Fibroblast of pulmonary artery (primary cell): Measurements from ENCODE around the gene BAHCC1.
"Not testable (repeated sequence)": the region's sequence is repeated elsewhere in the genome, so short reads cannot be mapped to it uniquely, and the experiment has no call there.

Experiments
- DNase-seq: peaks from one replicate; pipeline ENCODE4 v3.0.0-alpha.2; 2010; ENCODE audit warnings: low read depth
- H3K4me3 ChIP-seq: replicated peaks from 2 replicates; pipeline ENCODE4 v1.5.1; 2011; ENCODE audit warnings: low read depth, mild to moderate bottlenecking, control low read depth, low read length, moderate library complexity
- TF ChIP-seq, protein P1 (sequence below): IDR thresholded peaks from 2 replicates; pipeline ENCODE4 v1.5.1; 2011; ENCODE audit warnings: mild to moderate bottlenecking, control low read depth, low read length, inconsistent platforms; ENCODE audit errors: missing control alignments

BAHCC1 gene

DNA sequence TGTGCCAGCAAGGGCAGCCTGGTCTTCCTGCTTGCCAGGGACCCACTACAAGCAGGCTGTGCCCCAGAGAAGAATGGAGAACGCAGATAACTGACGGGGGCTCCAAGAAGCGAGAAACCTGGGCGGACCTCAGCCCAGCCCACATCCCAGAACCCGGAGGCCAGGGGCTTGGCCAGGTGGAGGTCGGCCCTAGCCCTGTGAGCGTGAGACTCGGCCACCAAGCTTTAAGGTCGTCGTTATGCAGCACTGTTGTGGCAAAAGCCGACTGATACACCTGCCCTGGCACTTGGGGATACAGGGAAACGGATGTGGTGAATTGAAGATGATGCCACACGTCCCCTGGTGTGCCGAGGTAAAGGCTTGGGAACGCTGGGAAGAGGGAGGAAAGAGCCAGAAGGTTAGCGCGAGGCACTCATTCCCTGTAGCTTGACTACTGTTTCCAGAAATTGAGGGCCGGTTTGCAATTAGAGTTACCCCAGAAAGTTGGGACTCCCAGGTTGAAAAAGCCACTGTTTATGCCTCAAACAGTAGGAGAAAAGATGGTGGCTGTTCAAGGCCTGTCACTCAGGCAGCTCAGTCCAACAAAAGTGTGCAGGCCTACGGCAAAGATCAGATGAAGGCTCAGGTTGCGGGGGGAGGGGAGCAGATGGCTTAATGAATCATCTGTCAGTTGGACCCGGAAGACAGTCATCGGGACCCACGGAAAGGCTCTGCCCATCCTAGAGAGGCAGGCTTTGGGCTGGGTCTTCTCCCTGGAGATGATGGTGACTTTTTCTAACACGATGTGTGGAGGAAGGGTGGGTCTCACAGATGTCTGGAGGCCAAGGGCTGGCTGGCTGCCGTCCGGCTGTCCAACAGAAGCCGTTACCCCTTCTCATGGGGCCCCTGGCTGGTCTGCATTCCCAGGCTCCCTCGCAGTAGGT, 45.6 kb upstream of the BAHCC1 start:
- TF ChIP-seq, protein P1, sequence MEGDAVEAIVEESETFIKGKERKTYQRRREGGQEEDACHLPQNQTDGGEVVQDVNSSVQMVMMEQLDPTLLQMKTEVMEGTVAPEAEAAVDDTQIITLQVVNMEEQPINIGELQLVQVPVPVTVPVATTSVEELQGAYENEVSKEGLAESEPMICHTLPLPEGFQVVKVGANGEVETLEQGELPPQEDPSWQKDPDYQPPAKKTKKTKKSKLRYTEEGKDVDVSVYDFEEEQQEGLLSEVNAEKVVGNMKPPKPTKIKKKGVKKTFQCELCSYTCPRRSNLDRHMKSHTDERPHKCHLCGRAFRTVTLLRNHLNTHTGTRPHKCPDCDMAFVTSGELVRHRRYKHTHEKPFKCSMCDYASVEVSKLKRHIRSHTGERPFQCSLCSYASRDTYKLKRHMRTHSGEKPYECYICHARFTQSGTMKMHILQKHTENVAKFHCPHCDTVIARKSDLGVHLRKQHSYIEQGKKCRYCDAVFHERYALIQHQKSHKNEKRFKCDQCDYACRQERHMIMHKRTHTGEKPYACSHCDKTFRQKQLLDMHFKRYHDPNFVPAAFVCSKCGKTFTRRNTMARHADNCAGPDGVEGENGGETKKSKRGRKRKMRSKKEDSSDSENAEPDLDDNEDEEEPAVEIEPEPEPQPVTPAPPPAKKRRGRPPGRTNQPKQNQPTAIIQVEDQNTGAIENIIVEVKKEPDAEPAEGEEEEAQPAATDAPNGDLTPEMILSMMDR, result no peak
- DNase-seq, result peak; percentile 31
- no peak overlapping the region for H3K4me3 ChIP-seq

DNA sequence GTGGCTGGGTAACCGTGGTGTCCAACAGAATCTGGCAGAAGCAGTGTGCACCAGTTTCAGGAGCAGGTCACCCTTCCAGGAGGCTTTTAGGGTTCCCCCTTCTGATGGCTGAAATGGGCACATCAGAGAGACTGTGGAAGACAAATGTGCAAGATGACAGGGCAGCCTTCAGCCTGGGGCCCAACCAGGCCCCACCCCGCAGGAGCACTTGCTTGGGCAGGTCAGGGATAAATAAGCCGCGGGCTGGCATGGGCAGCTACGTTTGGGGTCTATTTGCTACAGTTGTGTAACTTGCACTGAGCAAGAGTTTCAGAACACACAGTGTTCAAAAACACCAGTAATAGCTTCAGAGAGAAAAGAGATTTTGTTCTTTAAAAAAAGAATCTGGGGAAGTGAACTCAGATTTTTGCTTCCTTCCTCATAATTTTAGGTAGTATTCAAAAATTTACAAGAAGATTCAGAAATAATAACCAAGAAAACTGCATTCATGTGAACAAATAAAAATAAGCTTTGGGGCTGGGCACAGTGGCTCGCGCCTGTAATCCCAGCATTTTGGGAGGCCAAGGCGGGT, 44.9 kb upstream of the BAHCC1 start:
- no peak for DNase-seq
- TF ChIP-seq, protein P1, result no peak
- no peak overlapping the region for H3K4me3 ChIP-seq

DNA sequence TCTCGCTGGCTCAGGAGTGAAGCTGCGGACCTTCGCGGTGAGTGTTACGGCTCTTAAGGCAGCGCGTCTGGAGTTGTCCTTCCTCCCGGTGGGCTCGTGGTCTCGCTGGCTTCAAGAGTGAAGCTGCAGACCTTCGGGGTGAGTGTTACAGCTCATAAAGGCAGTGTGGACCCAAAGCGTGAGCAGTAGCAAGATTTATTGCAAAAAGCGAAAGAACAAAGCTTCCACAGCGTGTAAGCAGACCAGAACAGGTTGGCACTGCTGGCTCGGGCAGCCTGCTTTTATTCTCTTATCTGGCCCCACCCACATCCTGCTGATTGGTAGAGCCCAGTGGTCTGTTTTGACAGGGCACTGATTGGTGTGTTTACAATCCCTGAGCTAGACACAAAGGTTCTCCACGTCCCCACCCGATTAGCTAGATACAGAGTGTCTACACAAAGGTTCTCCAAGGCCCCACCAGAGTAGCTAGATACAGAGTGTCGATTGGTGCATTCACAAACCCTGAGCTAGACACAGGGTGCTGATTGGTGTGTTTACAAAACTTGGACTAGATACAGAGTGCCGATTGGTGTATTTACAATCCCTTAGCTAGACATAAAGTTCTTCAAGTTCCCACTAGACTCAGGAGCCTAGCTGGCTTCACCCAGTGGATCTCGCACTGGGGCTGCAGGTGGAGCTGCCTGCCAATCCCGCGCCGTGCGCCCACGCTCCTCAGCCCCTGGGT, 43.8 kb upstream of the BAHCC1 start:
- H3K4me3 ChIP-seq, DNase-seq: not testable (repeated sequence)

DNA sequence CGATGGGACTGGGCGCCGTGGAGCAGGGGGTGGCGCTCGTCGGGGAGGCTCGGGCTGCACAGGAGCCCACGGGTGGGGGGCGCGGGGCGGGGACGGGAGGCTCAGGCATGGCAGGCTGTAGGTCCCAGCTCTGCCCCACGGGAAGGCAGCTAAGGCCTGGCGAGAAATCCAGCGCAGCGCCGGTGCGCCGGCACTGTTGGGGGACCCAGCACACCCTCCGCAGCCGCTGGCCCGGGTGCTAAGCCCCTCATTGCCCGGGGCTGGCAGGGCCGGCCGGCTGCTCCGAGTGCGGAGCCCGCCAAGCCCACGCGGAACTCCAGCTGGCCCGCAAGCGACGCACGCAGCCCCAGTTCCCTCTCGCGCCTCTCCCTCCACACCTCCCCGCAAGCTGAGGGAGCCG, 43.2 kb upstream of the BAHCC1 start:
- not testable (repeated sequence) for DNase-seq, H3K4me3 ChIP-seq

DNA sequence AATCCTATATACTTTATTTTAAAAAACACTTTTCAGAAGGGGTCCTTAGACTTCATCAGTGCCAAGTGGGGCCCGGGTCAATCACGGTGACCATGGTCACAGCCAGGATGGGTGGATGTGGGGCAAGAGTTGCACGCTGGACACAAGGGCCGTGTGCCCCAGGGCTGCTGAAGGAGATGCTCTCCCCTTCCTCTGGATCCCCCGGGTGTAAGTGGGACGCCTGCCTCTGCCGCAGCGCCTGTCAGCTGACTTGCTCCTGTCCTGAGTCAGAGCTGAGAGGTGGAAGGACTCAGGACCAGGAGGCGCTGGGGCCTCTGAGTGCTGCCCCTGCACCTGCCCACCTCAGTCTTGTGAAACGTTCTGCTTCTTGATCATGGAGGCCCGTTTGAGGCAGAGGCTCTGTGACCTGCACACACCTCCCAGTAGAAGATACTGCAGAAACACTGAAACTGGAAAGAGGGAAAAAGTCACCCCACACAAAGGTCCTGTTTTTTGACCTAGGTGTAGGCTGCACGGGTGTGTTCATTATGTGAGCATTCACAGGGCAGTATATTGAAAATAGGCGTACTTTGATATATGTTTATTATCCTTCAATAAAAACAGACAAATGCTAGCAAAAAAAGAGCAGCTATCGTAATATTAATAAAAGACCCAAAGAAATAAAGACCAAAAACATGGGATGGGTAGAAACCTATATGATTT, 40.9 kb upstream of the BAHCC1 start:
- H3K4me3 ChIP-seq, result no peak overlapping the region
- DNase-seq, result no peak
- TF ChIP-seq, protein P1, result no peak

DNA sequence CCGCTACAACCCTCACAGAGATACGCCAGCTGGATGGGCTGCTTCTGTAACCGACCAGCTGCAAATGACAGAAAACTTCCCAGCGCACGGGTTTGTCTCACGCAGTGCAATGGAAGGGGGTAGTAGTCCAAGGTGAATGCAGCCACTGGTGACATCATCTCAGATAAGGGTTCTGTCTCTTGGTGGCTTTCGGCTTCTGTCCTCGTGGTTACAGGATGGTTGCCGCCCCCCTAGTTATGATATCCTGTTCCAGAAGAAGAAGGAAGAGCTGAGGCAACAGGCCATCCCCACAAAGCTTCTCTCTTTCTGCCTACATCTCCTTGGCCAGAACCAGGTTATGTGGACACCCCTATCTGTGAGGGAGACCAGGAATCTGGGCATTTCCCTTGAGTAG, 40.3 kb upstream of the BAHCC1 start:
- DNase-seq, result no peak
- TF ChIP-seq, protein P1, result no peak
- no peak overlapping the region for H3K4me3 ChIP-seq

DNA sequence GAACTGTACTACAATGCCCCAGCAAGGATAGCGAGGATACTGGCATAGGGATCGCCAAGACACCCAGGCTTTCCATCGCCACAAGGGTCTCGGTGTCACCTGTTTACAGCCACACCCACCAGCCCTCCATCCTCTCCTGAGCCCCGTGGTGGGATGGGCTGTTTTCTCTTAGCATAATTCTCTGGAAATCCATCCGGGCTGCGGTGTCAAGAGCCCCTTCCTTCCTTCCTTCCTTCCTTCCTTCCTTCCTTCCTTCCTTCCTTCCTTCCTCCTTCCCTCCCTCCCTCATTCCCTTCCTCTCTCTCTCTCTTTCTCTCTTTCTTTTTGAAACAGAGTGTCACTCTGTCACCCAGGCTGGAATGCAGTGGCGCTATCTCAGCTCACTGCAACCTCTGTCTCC, 36.0 kb upstream of the BAHCC1 start:
- DNase-seq, result no peak
- TF ChIP-seq, protein P1, result no peak
- no peak overlapping the region for H3K4me3 ChIP-seq

DNA sequence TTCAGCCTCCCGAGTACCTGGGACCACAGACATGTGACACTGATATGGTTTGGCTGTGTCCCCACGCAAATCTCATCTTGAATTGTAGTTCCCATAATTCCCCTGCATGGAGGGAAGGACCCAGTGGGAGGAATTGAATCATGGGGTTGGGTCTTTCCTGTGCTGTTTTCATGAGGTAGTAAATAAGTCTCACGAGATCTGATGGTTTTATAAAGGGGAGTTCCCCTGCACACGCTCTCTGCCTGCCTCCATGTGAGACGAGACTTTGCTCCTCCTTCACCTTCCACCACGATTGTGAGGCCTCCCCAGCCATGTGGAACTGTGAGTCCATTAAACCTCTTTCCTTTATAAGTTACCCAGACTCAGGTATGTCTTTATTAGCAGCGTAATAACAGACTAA, 33.3 kb upstream of the BAHCC1 start:
- H3K4me3 ChIP-seq, DNase-seq: not testable (repeated sequence)
